ENCODE results near the gene GOPC. TPM values are rescaled to one million over a fixed set of nuclear protein-coding genes. Genes with fewer than 3 reads are reported as not detected.

GOPC gene
- total RNA-seq, 2 donors from 2014 or later, result 21.0 to 28.4 TPM

DNA sequence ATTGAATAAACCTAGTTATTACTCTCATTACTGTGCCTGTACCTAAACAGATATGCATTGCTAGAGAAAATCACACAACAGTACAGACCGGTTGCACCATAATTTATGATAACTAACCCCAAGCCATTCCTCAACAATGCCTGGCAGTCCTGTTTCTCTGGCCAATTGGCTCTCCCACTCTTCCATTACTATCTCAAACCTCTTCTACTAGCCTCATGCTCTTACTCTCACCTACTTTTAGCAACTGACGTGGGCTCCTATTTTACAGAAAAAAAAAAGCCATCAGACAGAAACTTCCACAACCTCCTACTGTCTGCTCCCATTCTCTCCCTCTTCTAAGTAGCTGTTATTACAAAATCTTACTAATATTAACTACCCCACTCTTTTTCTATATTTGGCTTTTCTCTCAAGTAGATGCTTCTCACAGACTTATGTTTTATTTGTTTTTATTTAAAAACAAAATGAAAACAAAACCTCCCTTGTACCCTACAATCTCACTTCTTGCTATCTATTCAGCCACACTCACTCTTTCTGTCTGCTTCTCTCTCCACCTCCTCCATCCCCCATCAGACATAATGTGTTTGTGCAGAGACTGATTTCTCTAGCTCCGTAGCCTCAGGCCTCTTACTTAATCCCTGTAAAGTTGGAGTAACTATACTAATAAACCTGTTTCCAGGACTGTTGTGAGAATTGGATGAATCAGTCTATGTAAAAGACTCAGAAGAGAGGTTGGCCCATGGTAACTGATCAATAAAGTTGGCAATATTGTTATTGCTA lies 9.1 kb downstream of the GOPC start:
- H3K27ac ChIP-seq, result no peak overlapping the region
- no peaks in the 10 kb centered on the region for H3K27me3 ChIP-seq
- peaks cover 6% of the 10 kb centered on the region for H3K4me1 ChIP-seq
- TF ChIP-seq, protein P1, sequence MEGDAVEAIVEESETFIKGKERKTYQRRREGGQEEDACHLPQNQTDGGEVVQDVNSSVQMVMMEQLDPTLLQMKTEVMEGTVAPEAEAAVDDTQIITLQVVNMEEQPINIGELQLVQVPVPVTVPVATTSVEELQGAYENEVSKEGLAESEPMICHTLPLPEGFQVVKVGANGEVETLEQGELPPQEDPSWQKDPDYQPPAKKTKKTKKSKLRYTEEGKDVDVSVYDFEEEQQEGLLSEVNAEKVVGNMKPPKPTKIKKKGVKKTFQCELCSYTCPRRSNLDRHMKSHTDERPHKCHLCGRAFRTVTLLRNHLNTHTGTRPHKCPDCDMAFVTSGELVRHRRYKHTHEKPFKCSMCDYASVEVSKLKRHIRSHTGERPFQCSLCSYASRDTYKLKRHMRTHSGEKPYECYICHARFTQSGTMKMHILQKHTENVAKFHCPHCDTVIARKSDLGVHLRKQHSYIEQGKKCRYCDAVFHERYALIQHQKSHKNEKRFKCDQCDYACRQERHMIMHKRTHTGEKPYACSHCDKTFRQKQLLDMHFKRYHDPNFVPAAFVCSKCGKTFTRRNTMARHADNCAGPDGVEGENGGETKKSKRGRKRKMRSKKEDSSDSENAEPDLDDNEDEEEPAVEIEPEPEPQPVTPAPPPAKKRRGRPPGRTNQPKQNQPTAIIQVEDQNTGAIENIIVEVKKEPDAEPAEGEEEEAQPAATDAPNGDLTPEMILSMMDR (IDR thresholded peaks at IDR 0.05), result no peak
- intact Hi-C loops (cut with DNase I), result no loop called here
- no peak overlapping the region for H3K4me3 ChIP-seq
- no peaks in the 10 kb centered on the region for H3K9me3 ChIP-seq
- no peak for DNase-seq
- peaks cover 4% of the 10 kb centered on the region for H3K36me3 ChIP-seq
- no peak overlapping the region for H3K9ac ChIP-seq (ENCODE audit: low read depth in 2 of 2, low read length in 2 of 2)

DNA sequence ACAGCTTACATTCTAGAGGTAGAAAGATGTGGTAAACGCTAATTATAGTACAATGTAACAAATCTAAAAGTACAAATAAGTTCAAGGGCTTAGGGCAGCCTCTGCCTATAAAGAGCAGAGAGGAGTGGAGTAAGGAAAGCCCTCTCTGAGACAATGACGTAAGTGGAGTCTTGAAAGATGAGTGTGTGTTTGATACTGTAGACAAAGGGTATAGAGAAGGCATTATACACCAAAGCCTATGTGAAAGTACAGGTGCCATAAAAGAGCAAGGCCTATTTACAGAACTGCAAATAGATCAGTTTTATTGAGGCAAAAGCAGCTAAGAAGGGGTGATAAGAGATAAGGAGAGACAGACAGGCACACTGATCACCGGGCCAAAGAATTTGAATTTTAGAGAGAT lies 10.9 kb downstream of the GOPC start:
- H3K4me3 ChIP-seq, result no peak overlapping the region
- peaks cover 6% of the 10 kb centered on the region for H3K4me1 ChIP-seq
- H3K27ac ChIP-seq, result peak overlapping the region; percentile 54
- peak; percentile 25 for DNase-seq
- no peaks in the 10 kb centered on the region for H3K9me3 ChIP-seq
- no peak overlapping the region for H3K9ac ChIP-seq (ENCODE audit: low read depth in 2 of 2, low read length in 2 of 2)
- TF ChIP-seq, protein P1 (IDR thresholded peaks at IDR 0.05), result no peak
- intact Hi-C loops (cut with DNase I), result no loop called here
- no peaks in the 10 kb centered on the region for H3K27me3 ChIP-seq
- peaks cover 4% of the 10 kb centered on the region for H3K36me3 ChIP-seq

DNA sequence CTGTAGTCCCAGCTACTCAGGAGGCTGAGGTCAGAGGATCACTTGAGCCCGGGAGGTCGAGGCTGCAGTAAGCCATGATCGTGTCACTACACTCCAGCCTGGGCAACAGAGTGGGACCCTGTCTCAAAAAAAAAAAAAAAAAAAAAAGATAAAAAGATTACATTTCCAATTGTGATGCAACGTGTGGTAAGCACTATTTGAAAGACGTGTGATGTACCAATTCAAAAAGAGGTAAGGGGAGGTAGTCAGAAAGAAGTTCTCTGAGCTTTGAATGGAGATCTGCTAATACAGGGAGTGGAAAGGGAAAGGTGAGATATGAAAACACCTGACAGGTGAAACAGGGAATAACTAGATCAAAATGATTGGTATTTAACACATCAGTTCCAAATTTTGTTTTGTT lies 11.9 kb downstream of the GOPC start:
- H3K4me1 ChIP-seq, result peaks cover 5% of the 10 kb centered on the region
- H3K9me3 ChIP-seq, result no peaks in the 10 kb centered on the region
- H3K27ac ChIP-seq, result no peak overlapping the region
- peaks cover 4% of the 10 kb centered on the region for H3K36me3 ChIP-seq
- H3K4me3 ChIP-seq, result no peak overlapping the region
- DNase-seq, result no peak
- intact Hi-C loops (cut with DNase I), result no loop called here
- TF ChIP-seq, protein P1 (IDR thresholded peaks at IDR 0.05), result no peak
- no peak overlapping the region for H3K9ac ChIP-seq (ENCODE audit: low read depth in 2 of 2, low read length in 2 of 2)
- no peaks in the 10 kb centered on the region for H3K27me3 ChIP-seq

DNA sequence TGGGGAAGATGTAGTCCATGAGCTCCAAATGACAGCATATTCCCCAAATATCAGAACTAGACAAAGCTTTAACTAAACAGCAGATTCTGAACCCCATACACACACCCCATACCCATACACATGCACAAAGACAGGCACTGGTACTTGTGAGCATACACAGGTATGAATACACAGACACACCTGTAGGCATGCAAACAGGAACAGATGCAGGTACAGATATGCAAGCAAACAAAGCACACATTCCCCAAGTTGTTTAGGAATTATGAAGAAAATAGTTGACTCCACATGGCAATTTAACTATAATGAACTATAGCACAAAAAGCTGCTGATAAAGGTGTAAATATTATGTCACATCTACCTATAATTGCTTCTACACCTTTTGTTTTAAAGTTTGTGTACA lies 16.7 kb downstream of the GOPC start:
- no peak for DNase-seq
- Histone ChIP-seq H3K27me3 (no peaks in the 10 kb centered on the region), H3K27ac (no peak overlapping the region), H3K4me1 (no peaks in the 10 kb centered on the region), H3K36me3 (peaks cover 4% of the 10 kb centered on the region), H3K9ac (ENCODE audit: low read depth in 2 of 2, low read length in 2 of 2) (no peak overlapping the region), H3K4me3 (no peak overlapping the region), H3K9me3 (no peaks in the 10 kb centered on the region)
- TF ChIP-seq, protein P1 (IDR thresholded peaks at IDR 0.05), result no peak
- intact Hi-C loops (cut with DNase I), result no loop called here

DNA sequence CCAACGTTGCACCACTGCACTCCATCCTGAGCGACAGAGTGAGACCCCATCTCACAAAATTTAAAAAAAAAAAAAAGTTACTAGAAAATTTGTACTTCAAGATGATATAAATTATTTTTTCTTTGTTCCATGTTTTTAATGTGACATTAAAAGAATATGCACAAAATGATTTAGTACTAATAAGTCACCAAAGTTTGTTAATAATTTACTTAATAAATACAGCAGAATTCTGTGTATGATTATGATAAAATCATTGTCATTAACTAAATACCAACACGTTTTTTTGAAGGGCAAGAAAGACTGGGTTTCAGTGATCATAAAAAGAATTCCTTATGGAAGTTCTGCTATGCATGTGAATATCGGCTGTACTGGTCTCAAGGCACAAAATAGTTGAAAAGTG lies 28.1 kb downstream of the GOPC start:
- no peak overlapping the region for H3K9ac ChIP-seq (ENCODE audit: low read depth in 2 of 2, low read length in 2 of 2)
- no peak overlapping the region for H3K27ac ChIP-seq
- no peaks in the 10 kb centered on the region for H3K36me3 ChIP-seq
- H3K4me3 ChIP-seq, result no peak overlapping the region
- intact Hi-C loops (cut with DNase I), result no loop called here
- TF ChIP-seq, protein P1 (IDR thresholded peaks at IDR 0.05), result no peak
- no peaks in the 10 kb centered on the region for H3K27me3 ChIP-seq
- no peaks in the 10 kb centered on the region for H3K9me3 ChIP-seq
- no peak for DNase-seq
- H3K4me1 ChIP-seq, result no peaks in the 10 kb centered on the region

All from colonic mucosa (tissue), 4 donors.